ENCODE results near the gene SDR42E1. TPM values are rescaled to one million over a fixed set of nuclear protein-coding genes. Genes with fewer than 3 reads are reported as not detected.

SDR42E1 gene
- total and polyA plus RNA-seq, 2 donors (not counting 3 experiments of a cell fraction or from before 2014, with no cell fraction given): 0.08 TPM; not detected in 1

GRCh38 chr16:82055117-82055516 lies 43.8 kb upstream of the SDR42E1 start:
- intact Hi-C loops (cut with micrococcal nuclease): loop anchor here (5.0 kb wide), 1 partner anchor 38 kb away; no protein-coding TSS in a partner anchor

More at GRCh38 chr16:82055117-82055516, 43.8 kb upstream of the SDR42E1 start:
- FAIRE-seq (no peak), DNase-seq (ENCODE audit: low read depth, low spot score) (no peak)
- CTCF ChIA-PET: interaction anchor here (1.1 kb wide), 1 partner anchor 175 kb away, joined by 4 read pairs; no protein-coding TSS in a partner anchor
- no peak for TF ChIP-seq POLR2A (IDR thresholded peaks at IDR 0.05; ENCODE audit: low read depth, low read length)
- no peak for TF ChIP-seq FOS (IDR thresholded peaks at IDR 0.05; ENCODE audit: borderline replicate concordance, insufficient read depth, low read length)
- no peak for TF ChIP-seq JUN (IDR thresholded peaks at IDR 0.05; ENCODE audit: borderline replicate concordance, insufficient read depth, insufficient read length, low read depth)
- no peak for TF ChIP-seq POLR2AphosphoS5 (IDR thresholded peaks at IDR 0.05; ENCODE audit: insufficient read depth, low read depth, low read length)
- TF ChIP-seq MYC (IDR thresholded peaks at IDR 0.05; ENCODE audit: low read depth, low read length): no peak
- no peak for TF ChIP-seq GATA2 (IDR thresholded peaks at IDR 0.05; ENCODE audit: insufficient read depth, insufficient read length, low read depth, low read length)
- no peak for TF ChIP-seq MAX (IDR thresholded peaks at IDR 0.05; ENCODE audit: insufficient read depth, insufficient read length)
- no peak for TF ChIP-seq CTCF (IDR thresholded peaks at IDR 0.05; ENCODE audit: extremely low read depth in 1 of 2, insufficient read depth in 1 of 2, low read depth in 1 of 2, low read length in 2 of 2)
- no peak for TF ChIP-seq EZH2 (IDR thresholded peaks at IDR 0.05; ENCODE audit: borderline replicate concordance, low read depth, low read length, severe bottlenecking)
- POLR2A ChIA-PET: interaction anchor here (0.6 kb wide), 1 partner anchor 195 kb away, joined by 3 read pairs; no protein-coding TSS in a partner anchor
- Histone ChIP-seq H3K79me2 (ENCODE audit: control insufficient read depth, insufficient read depth, low read length) (no peaks in the 10 kb centered on the region), H3K4me1 (ENCODE audit: control insufficient read depth, extremely low read depth, insufficient read depth, low read length) (no peaks in the 10 kb centered on the region), H3K4me2 (ENCODE audit: insufficient read depth, low read length) (no peak overlapping the region), H2AFZ (ENCODE audit: low read depth, low read length) (no peak overlapping the region), H3K9ac (replicated peaks; ENCODE audit: extremely low read depth, insufficient read depth, low read length) (no peak overlapping the region), H3K4me3 (replicated peaks in 1 of 3; ENCODE audit: insufficient read depth in 1 of 3, low read depth in 1 of 3, low read length in 3 of 3) (no peak overlapping the region), H3K9me1 (replicated peaks; ENCODE audit: control insufficient read depth, extremely low read depth, insufficient read depth, low read length) (no peaks in the 10 kb centered on the region), H3K27me3 (ENCODE audit: control insufficient read depth in 2 of 2, insufficient read depth in 2 of 2, low read length in 2 of 2) (peaks cover 16% of the 10 kb centered on the region in 2 experiments), H3K27ac (ENCODE audit: insufficient read depth, low read depth, low read length) (no peak overlapping the region), H4K20me1 (replicated peaks; ENCODE audit: control insufficient read depth, extremely low read depth, insufficient read depth, low read length) (no peaks in the 10 kb centered on the region), H3K9me3 (replicated peaks; ENCODE audit: control insufficient read depth, insufficient read depth, low read length) (no peaks in the 10 kb centered on the region), H3K36me3 (ENCODE audit: control insufficient read depth in 2 of 2, extremely low read depth in 1 of 2, insufficient read depth in 2 of 2, low read length in 2 of 2) (no peaks in the 10 kb centered on the region)
- dilution Hi-C loops (cut with MboI; ENCODE audit: extremely low pct_ligation_motif_present, low sequenced_read_pairs): no loop called here
- no TSS peak for BruUV-seq (replicated peaks)
